Endothelial cell of umbilical vein (primary cell): ENCODE data around the gene PEX10. TPM values are rescaled to one million over a fixed set of nuclear protein-coding genes. Genes with fewer than 3 reads are reported as not detected.

ENCODE experiments used
- BruUV-seq: library from RNA; stranded (reverse); fragments of 400-500 nt; replicated peaks from 2 replicates; lab custom pipeline; 2021; lab: Mats Ljungman, UMichigan
- CTCF ChIA-PET: fragments of 300-600, 350-600 bp; sonication (Branson Sonifier 250); formaldehyde crosslinking; loops from one replicate; lab custom pipeline; 2021; ENCODE audit warnings: antibody characterized with exemption, inconsistent platforms; lab: Charles Lee
- POLR2A ChIA-PET: fragments of 300-600, 350-600 bp; sonication (Branson Sonifier 250); formaldehyde crosslinking; loops from one replicate; lab custom pipeline; 2021; ENCODE audit warnings: antibody characterized with exemption, inconsistent platforms; lab: Charles Lee
- DNase-seq: peaks from one replicate; pipeline ENCODE4 v3.0.0-alpha.2; 2011; ENCODE audit warnings: low read depth, low spot score
- FAIRE-seq: peaks from 2 replicates; lab custom pipeline; 2011; peaks lifted over from hg19 to GRCh38; lab: Jason Lieb, UNC
- H2AFZ ChIP-seq: 2 replicates; pipeline ENCODE4 v1.6.0; 2012; ENCODE audit warnings: low read depth, low read length, control low read depth, inconsistent platforms
- H3K27ac ChIP-seq: 2 replicates; pipeline ENCODE4 v1.5.1; 2011; ENCODE audit warnings: low read depth, mild to moderate bottlenecking, control low read depth, low read length, moderate library complexity; ENCODE audit not compliant: insufficient read depth
- H3K27me3 ChIP-seq, 2 experiments: 2 replicates each; pipeline versions ENCODE4 v1.6.0 to v1.6.1; 2011; ENCODE audit warnings: low read length in 2 of 2, mixed read lengths in 1 of 2; ENCODE audit not compliant: control insufficient read depth in 2 of 2, insufficient read depth in 2 of 2
- H3K36me3 ChIP-seq, 2 experiments: 2 replicates in 1 of 2; 3 replicates in 1 of 2; pipeline ENCODE4 v1.5.1; 2011; ENCODE audit warnings: low read length in 2 of 2, mild to moderate bottlenecking in 1 of 2, moderate library complexity in 1 of 2; ENCODE audit not compliant: control insufficient read depth in 2 of 2, insufficient read depth in 2 of 2; ENCODE audit errors: extremely low read depth in 1 of 2
- H3K4me1 ChIP-seq: 3 replicates; pipeline ENCODE4 v1.5.1; 2011; ENCODE audit warnings: mild to moderate bottlenecking, low read length; ENCODE audit not compliant: control insufficient read depth, insufficient read depth; ENCODE audit errors: extremely low read depth
- H3K4me2 ChIP-seq: 2 replicates; pipeline ENCODE4 v1.6.1; 2011; ENCODE audit warnings: low read length, control low read depth, mixed read lengths; ENCODE audit not compliant: insufficient read depth
- H3K4me3 ChIP-seq, 3 experiments: fragments of 200-600 bp in 1 of 3; sonication (generic), shearing (Covaris generic) in 1 of 3; replicated peaks in 1 of 3; 2 replicates each; pipeline ENCODE4 v1.5.1; 2011 to 2016; ENCODE audit warnings: control low read depth in 3 of 3, low read length in 3 of 3, mild to moderate bottlenecking in 2 of 3, inconsistent platforms in 1 of 3, low read depth in 1 of 3, moderate library complexity in 1 of 3; ENCODE audit not compliant: insufficient read depth in 1 of 3
- H3K79me2 ChIP-seq: 2 replicates; pipeline ENCODE4 v1.6.0; 2012; ENCODE audit warnings: low read length, inconsistent platforms; ENCODE audit not compliant: control insufficient read depth, insufficient read depth
- H3K9ac ChIP-seq: replicated peaks from 2 replicates; pipeline ENCODE3; 2011; ENCODE audit warnings: low read length, control low read depth; ENCODE audit not compliant: insufficient read depth; ENCODE audit errors: extremely low read depth
- H3K9me1 ChIP-seq: replicated peaks from 3 replicates; pipeline ENCODE4 v1.6.0; 2011; ENCODE audit warnings: mild to moderate bottlenecking, low read length; ENCODE audit not compliant: control insufficient read depth, insufficient read depth; ENCODE audit errors: extremely low read depth
- H3K9me3 ChIP-seq: replicated peaks from 2 replicates; pipeline ENCODE4 v1.5.1; 2012; ENCODE audit warnings: low read length, inconsistent platforms; ENCODE audit not compliant: control insufficient read depth, insufficient read depth
- H4K20me1 ChIP-seq: replicated peaks from 2 replicates; pipeline ENCODE3; 2011; ENCODE audit warnings: mild to moderate bottlenecking, low read length; ENCODE audit not compliant: control insufficient read depth, insufficient read depth; ENCODE audit errors: extremely low read depth
- CTCF ChIP-seq, 2 donors: IDR thresholded peaks; 1 replicate in 1 of 2; 2 replicates in 1 of 2; pipeline ENCODE4 v1.5.1; 2011; ENCODE audit warnings: low read length in 2 of 2, mild to moderate bottlenecking in 2 of 2, moderate library complexity in 2 of 2, control low read depth in 1 of 2, inconsistent platforms in 1 of 2, low read depth in 1 of 2; ENCODE audit not compliant: insufficient read depth in 1 of 2; ENCODE audit errors: extremely low read depth in 1 of 2
- EZH2 ChIP-seq: IDR thresholded peaks from 2 replicates; pipeline ENCODE4 v1.6.1; 2012; ENCODE audit warnings: borderline replicate concordance, low read depth, mild to moderate bottlenecking, moderate library complexity, low read length, inconsistent platforms; ENCODE audit not compliant: severe bottlenecking
- FOS ChIP-seq: IDR thresholded peaks from 2 replicates; pipeline ENCODE4 v1.6.1; 2011; ENCODE audit warnings: mild to moderate bottlenecking, low read length, moderate library complexity, borderline replicate concordance; ENCODE audit not compliant: insufficient read depth
- GATA2 ChIP-seq: IDR thresholded peaks from 2 replicates; pipeline ENCODE4 v1.7.0; 2011; ENCODE audit warnings: low read depth, mild to moderate bottlenecking, moderate library complexity, mixed read lengths, low read length; ENCODE audit not compliant: insufficient read length, insufficient read depth
- JUN ChIP-seq: IDR thresholded peaks from 2 replicates; pipeline ENCODE4 v1.6.1; 2011; ENCODE audit warnings: borderline replicate concordance, low read depth; ENCODE audit not compliant: insufficient read length, insufficient read depth
- MYC ChIP-seq: IDR thresholded peaks from one replicate; pipeline ENCODE4 v1.6.1; 2011; ENCODE audit warnings: mild to moderate bottlenecking, low read depth, low read length
- POLR2A ChIP-seq: IDR thresholded peaks from 2 replicates; pipeline ENCODE4 v1.6.1; 2012; ENCODE audit warnings: low read depth, mild to moderate bottlenecking, control low read depth, low read length
- POLR2AphosphoS5 ChIP-seq: IDR thresholded peaks from 2 replicates; pipeline ENCODE4 v1.6.1; 2012; ENCODE audit warnings: low read depth, mild to moderate bottlenecking, control low read depth, low read length, moderate library complexity; ENCODE audit not compliant: insufficient read depth
- dilution Hi-C: fragments of 300-500 bp; cut with MboI; formaldehyde crosslinking; loops from one replicate; pipeline ENCODE4 v1.15.0; 2019; ENCODE audit warnings: low sequenced_read_pairs; ENCODE audit not compliant: extremely low pct_ligation_motif_present
- intact Hi-C: fragments of 100-400 bp; cut with micrococcal nuclease; formaldehyde crosslinking; loops from one replicate; pipeline ENCODE4 v1.10.0; 2022
- polyA plus RNA-seq, 4 experiments: library from polyadenylated mRNA; depleted of rRNA in 3 of 4; stranded (reverse) in 3 of 4; unstranded in 1 of 4; fragments of >200 nt; gene quantifications; 2 replicates each; pipeline versions ENCODE4 v1.2.1 to v1.2.3, GENCODE V29; 2011 to 2012; ENCODE audit warnings: missing spikeins in 1 of 4
- total RNA-seq: library from RNA; stranded (reverse); gene quantifications from 2 replicates; pipeline ENCODE4 v1.2.3, GENCODE V29; 2021
- TF ChIP-seq, protein P1 (sequence below): IDR thresholded peaks from 2 replicates; pipeline ENCODE4 v1.6.1; 2011; ENCODE audit not compliant: insufficient read depth, insufficient read length

PEX10 gene
- total and polyA plus RNA-seq, 2 donors (not counting 3 experiments of a cell fraction or from before 2014, with no cell fraction given): 25.1 to 26.7 TPM

GRCh38 chr1:2400950-2401649 lies 11.3 kb downstream of the PEX10 start:
- H4K20me1 ChIP-seq: no peaks in the 10 kb centered on the region
- no peak overlapping the region for H3K27ac ChIP-seq
- H2AFZ ChIP-seq: no peak overlapping the region
- H3K4me1 ChIP-seq: peaks cover 10% of the 10 kb centered on the region
- no peaks in the 10 kb centered on the region for H3K9me3 ChIP-seq
- H3K9ac ChIP-seq: no peak overlapping the region
- H3K79me2 ChIP-seq: peaks cover 5% of the 10 kb centered on the region
- ChIA-PET POLR2A (no interaction called here), CTCF (no interaction called here)
- no peaks in the 10 kb centered on the region for H3K27me3 ChIP-seq
- H3K36me3 ChIP-seq: peaks cover 26 to 67% of the 10 kb centered on the region in 2 experiments
- no TSS peak for BruUV-seq
- H3K4me3 ChIP-seq: no peak overlapping the region
- dilution Hi-C loops (no loop called here), intact Hi-C loops (loop anchor here (10.0 kb wide), 1 partner anchor 1224 kb away; the partner anchor contains the start of gene TPRG1L)
- no peaks in the 10 kb centered on the region for H3K9me1 ChIP-seq
- no peak for FAIRE-seq
- no peak overlapping the region for H3K4me2 ChIP-seq
- DNase-seq: no peak
- TF ChIP-seq, protein P1, sequence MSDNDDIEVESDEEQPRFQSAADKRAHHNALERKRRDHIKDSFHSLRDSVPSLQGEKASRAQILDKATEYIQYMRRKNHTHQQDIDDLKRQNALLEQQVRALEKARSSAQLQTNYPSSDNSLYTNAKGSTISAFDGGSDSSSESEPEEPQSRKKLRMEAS: no peak
- TF ChIP-seq POLR2A: no peak
- no peak for TF ChIP-seq MYC
- TF ChIP-seq CTCF (IDR thresholded peaks at IDR 0.05; ENCODE audit: extremely low read depth in 1 of 2, insufficient read depth in 1 of 2, low read depth in 1 of 2, low read length in 2 of 2): no peak
- TF ChIP-seq POLR2AphosphoS5: no peak
- no peak for TF ChIP-seq FOS
- no peak for TF ChIP-seq GATA2
- no peak for TF ChIP-seq EZH2
- no peak for TF ChIP-seq JUN
